HepG2 (cell line): ENCODE results near the gene TMEM107. TPM values are rescaled to one million over a fixed set of nuclear protein-coding genes. Genes with fewer than 3 reads are reported as not detected.

Source experiments
- ATAC-seq: fragments of 200-7000 bp; cut with Tn5 transposase; 3 replicates; pipeline ENCODE4 v1.9.1; 2020; ENCODE audit warnings: mild to moderate bottlenecking, moderate library complexity
- BruUV-seq: library from RNA; stranded (reverse); fragments of 400-500 nt; replicated peaks from 2 replicates; lab custom pipeline; 2021; lab: Mats Ljungman, UMichigan
- CTCF ChIA-PET: fragments of 300-600 bp; formaldehyde crosslinking; extraction: SDS; loops from one replicate; lab custom pipeline; 2021; ENCODE audit warnings: low total read pairs, inconsistent platforms, low intra/inter-chr PET ratio; lab: Yijun Ruan, JAX
- POLR2A ChIA-PET: fragments of 350-600 bp; sonication (Branson Sonifier 250); formaldehyde crosslinking; loops from one replicate; lab custom pipeline; 2020; ENCODE audit warnings: antibody characterized with exemption, inconsistent platforms; lab: Yijun Ruan, JAX
- DNase-seq: peaks from one replicate; pipeline ENCODE4 v3.0.0-alpha.2; 2015; ENCODE audit warnings: low spot score
- FAIRE-seq: peaks from 3 replicates; lab custom pipeline; 2011; peaks lifted over from hg19 to GRCh38; lab: Jason Lieb, UNC
- H2AFZ ChIP-seq: one replicate; pipeline ENCODE4 v1.6.1; 2011; ENCODE audit warnings: low read length, inconsistent platforms
- H3K27ac ChIP-seq: fragments of 300-600 bp; 3 replicates; pipeline ENCODE4 v1.8.0; 2011; ENCODE audit warnings: mixed run types, mild to moderate bottlenecking, mixed read lengths, low read length, inconsistent platforms; ENCODE audit not compliant: insufficient read depth; ENCODE audit errors: extremely low read length
- H3K27me3 ChIP-seq, 2 experiments: fragments of 200-600 bp in 1 of 2; 2 replicates in 1 of 2; 3 replicates in 1 of 2; pipeline versions ENCODE4 v1.6.0 to v1.8.0; 2011; ENCODE audit warnings: low read length in 2 of 2, mild to moderate bottlenecking in 2 of 2, moderate library complexity in 2 of 2, inconsistent platforms in 1 of 2; ENCODE audit not compliant: insufficient read depth in 2 of 2, control insufficient read depth in 1 of 2
- H3K36me3 ChIP-seq, 2 experiments: fragments of 200-600 bp in 1 of 2; replicated peaks in 1 of 2; 2 replicates in 1 of 2; 3 replicates in 1 of 2; pipeline versions ENCODE4 v1.5.1 to v1.8.0; 2011; ENCODE audit warnings: low read length in 2 of 2, inconsistent platforms in 1 of 2; ENCODE audit not compliant: insufficient read depth in 2 of 2, control insufficient read depth in 1 of 2
- H3K4me1 ChIP-seq: 2 replicates; pipeline ENCODE4 v1.5.1; 2012; ENCODE audit warnings: low read length, inconsistent platforms; ENCODE audit not compliant: insufficient read depth
- H3K4me2 ChIP-seq: 2 replicates; pipeline ENCODE4 v1.6.0; 2011; ENCODE audit warnings: low read depth, low read length, inconsistent platforms
- H3K4me3 ChIP-seq, 3 experiments: fragments of 200-600 bp in 1 of 3; sonication (generic), shearing (Covaris generic) in 1 of 3; replicated peaks in 1 of 3; 2 replicates each; pipeline ENCODE4 v1.5.1; 2011 to 2016; ENCODE audit warnings: low read length in 3 of 3, inconsistent platforms in 2 of 3, low read depth in 2 of 3, mild to moderate bottlenecking in 2 of 3, control low read depth in 1 of 3, mixed read lengths in 1 of 3; ENCODE audit not compliant: insufficient read depth in 1 of 3
- H3K79me2 ChIP-seq: one replicate; pipeline ENCODE4 v1.6.1; 2011; ENCODE audit warnings: low read length, inconsistent platforms; ENCODE audit not compliant: insufficient read depth
- H3K9ac ChIP-seq: 2 replicates; pipeline ENCODE4 v1.6.0; 2011; ENCODE audit warnings: mild to moderate bottlenecking, low read depth, low read length, inconsistent platforms; ENCODE audit not compliant: insufficient read depth
- H3K9me3 ChIP-seq: 2 replicates; pipeline ENCODE4 v1.5.1; 2012; ENCODE audit warnings: mild to moderate bottlenecking, low read length
- H4K20me1 ChIP-seq: 2 replicates; pipeline ENCODE4 v1.6.0; 2011; ENCODE audit warnings: inconsistent platforms, mild to moderate bottlenecking, low read length, moderate library complexity; ENCODE audit not compliant: insufficient read depth
- ESRRA ChIP-seq: sonication (generic); formaldehyde crosslinking; IDR thresholded peaks from 2 replicates; pipeline ENCODE4 v1.5.1; 2020; ENCODE audit warnings: mild to moderate bottlenecking, low read depth, missing genetic modification reagents
- KDM2A ChIP-seq: sonication (generic); formaldehyde crosslinking; IDR thresholded peaks from 2 replicates; pipeline ENCODE4 v1.4.0; 2020; ENCODE audit warnings: low read depth, missing genetic modification reagents, borderline replicate concordance
- MED1 ChIP-seq: sonication (generic); formaldehyde crosslinking; IDR thresholded peaks from 2 replicates; pipeline ENCODE4 v1.4.0; 2020; ENCODE audit warnings: missing genetic modification reagents
- MNT ChIP-seq: fragments of 450-650 bp; IDR thresholded peaks from 2 replicates; pipeline ENCODE4 v1.6.1; 2016
- NR2F6 ChIP-seq, 2 experiments: IDR thresholded peaks; 2 replicates each; pipeline ENCODE4 v1.6.1; 2016; ENCODE audit warnings: antibody characterized with exemption in 1 of 2, mild to moderate bottlenecking in 1 of 2
- RARA ChIP-seq: IDR thresholded peaks from 2 replicates; pipeline ENCODE4 v1.6.1; 2016; ENCODE audit warnings: missing genetic modification reagents, missing compliant biosample characterization
- SIN3A ChIP-seq: IDR thresholded peaks from 2 replicates; pipeline ENCODE4 v1.6.1; 2011; ENCODE audit warnings: low read depth, mild to moderate bottlenecking, control low read depth, low read length, borderline replicate concordance
- SMC3 ChIP-seq: IDR thresholded peaks from 2 replicates; pipeline ENCODE4 v1.6.1; 2011; ENCODE audit warnings: low read length, improper control_type of control experiment
- SOX13 ChIP-seq, 3 experiments: fragments of 450-650 bp in 1 of 3; sonication (generic) in 1 of 3; formaldehyde crosslinking in 1 of 3; IDR thresholded peaks in 2 of 3; conservative IDR thresholded peaks in 1 of 3; 2 replicates each; pipeline versions ENCODE4 v1.5.0 to v1.6.1; 2016 to 2020; ENCODE audit warnings: antibody characterized with exemption in 1 of 3, mild to moderate bottlenecking in 1 of 3, missing compliant biosample characterization in 1 of 3, missing genetic modification reagents in 1 of 3, moderate library complexity in 1 of 3
- SOX5 ChIP-seq: IDR thresholded peaks from 2 replicates; pipeline ENCODE4 v1.6.1; 2016; ENCODE audit warnings: borderline replicate concordance
- THRA ChIP-seq: sonication (generic); formaldehyde crosslinking; IDR thresholded peaks from 2 replicates; pipeline ENCODE4 v1.4.0; 2020; ENCODE audit warnings: missing genetic modification reagents, borderline replicate concordance
- ZBTB2 ChIP-seq: sonication (generic); formaldehyde crosslinking; IDR thresholded peaks from 2 replicates; pipeline ENCODE4 v1.8.0; 2022; ENCODE audit warnings: low read depth, missing genetic modification reagents
- ZNF468 ChIP-seq: sonication (generic); formaldehyde crosslinking; IDR thresholded peaks from 2 replicates; pipeline ENCODE4 v1.8.0; 2022; ENCODE audit warnings: mild to moderate bottlenecking, moderate library complexity, missing genetic modification reagents
- ZNF501 ChIP-seq: sonication (generic); formaldehyde crosslinking; IDR thresholded peaks from 2 replicates; pipeline ENCODE4 v1.5.1; 2020; ENCODE audit warnings: mild to moderate bottlenecking, moderate library complexity, missing genetic modification reagents
- ZNF605 ChIP-seq: sonication (generic); formaldehyde crosslinking; IDR thresholded peaks from 2 replicates; pipeline ENCODE4 v1.8.0; 2022; ENCODE audit warnings: mild to moderate bottlenecking, missing genetic modification reagents
- ZNF691 ChIP-seq: sonication (generic); formaldehyde crosslinking; IDR thresholded peaks from 2 replicates; pipeline ENCODE4 v1.4.0; 2020; ENCODE audit warnings: missing genetic modification reagents, low read depth, mild to moderate bottlenecking, borderline replicate concordance
- WGBS: methylation state at CpG from one replicate; pipeline ENCODE4 v1.1.6; 2017; ENCODE audit warnings: low lambda C conversion rate; 5-methylcytosine and 5-hydroxymethylcytosine counted together
- in situ Hi-C: cut with HindIII; loops from 2 replicates; pipeline ENCODE4 v1.10.0; 2017; ENCODE audit warnings: low pct_unique_long_range_greater_than_20kb; ENCODE audit not compliant: extremely low pct_ligation_motif_present
- intact Hi-C: fragments of 100-400 bp; cut with micrococcal nuclease; formaldehyde crosslinking; loops from one replicate; pipeline ENCODE4 v1.10.0; 2022; ENCODE audit not compliant: unreplicated experiment
- polyA plus RNA-seq, 8 experiments: library from polyadenylated mRNA; depleted of rRNA in 3 of 8; stranded (reverse) in 7 of 8; unstranded in 1 of 8; fragments of >200 nt; fragmentation: Illumina TruSeq in 4 of 8; extraction: Trizol in 4 of 8; gene quantifications; 2 replicates each; pipeline versions ENCODE4 v1.2.1 to v1.2.3, GENCODE V29; 2011 to 2016; ENCODE audit warnings: low read depth in 4 of 8, missing spikeins in 1 of 8, mixed read lengths in 1 of 8; ENCODE audit not compliant: insufficient read depth in 1 of 8
- total RNA-seq, 5 experiments: library from RNA; depleted of rRNA; stranded (reverse); fragments of >200 nt; fragmentation: Illumina TruSeq; extraction: Trizol; gene quantifications; 2 replicates each; pipeline ENCODE4 v1.2.3, GENCODE V29; 2016; ENCODE audit warnings: low read depth in 1 of 5

TMEM107 gene
- total and polyA plus RNA-seq, 2 of the 13 experiments (the other 11 are each of a cell fraction or from before 2014, with no cell fraction given): 7.2 to 15.3 TPM

GRCh38 chr17:8158267-8159031 lies 17.7 kb downstream of the TMEM107 start:
- in situ Hi-C loops: loop anchor here (5.0 kb wide), 1 partner anchor 36 kb away; the partner anchor contains the start of gene HES7
- Histone ChIP-seq H3K4me3 (no peak overlapping the region), H3K79me2 (peaks cover 18% of the 10 kb centered on the region), H3K36me3 (peaks cover 1 to 7% of the 10 kb centered on the region in 2 experiments; a peak in 3 of 5 replicates), H3K27me3 (no peaks in the 10 kb centered on the region; a peak in 1 of 5 replicates), H3K9ac (no peak overlapping the region; the same call in 1 of the 2 replicates), H3K27ac (peak overlapping the region; percentile 73), H2AFZ (no peak overlapping the region), H3K9me3 (no peaks in the 10 kb centered on the region), H4K20me1 (no peaks in the 10 kb centered on the region), H3K4me1 (peaks cover 59% of the 10 kb centered on the region), H3K4me2 (peak overlapping the region; percentile 64)
- peak; percentile 81 for DNase-seq
- POLR2A ChIA-PET: interaction anchor here (1.9 kb wide), 1 partner anchor 15 kb away, joined by 18 read pairs; no protein-coding TSS in a partner anchor
- CTCF ChIA-PET: interaction anchor here (1.8 to 2.3 kb wide), 2 partner anchors 20 to 37 kb away, joined by 4 to 28 read pairs; no protein-coding TSS in a partner anchor
- intact Hi-C loops: loop anchor here (1.0 kb wide), 1 partner anchor 38 kb away; no protein-coding TSS in a partner anchor
- BruUV-seq: no TSS peak
- peak; percentile 64 for FAIRE-seq
- peak; percentile 31 for ATAC-seq
- WGBS: 55% methylated on average over 11 of the region's 20 CpGs
- TF ChIP-seq SOX13 (IDR thresholded peaks at IDR 0.05) (no peak), SOX13 (CRISPR knock-in tag; conservative IDR thresholded peaks at IDR 0.05 in 1 of 2, IDR thresholded peaks at IDR 0.05 in 1 of 2) (0 out of 4 replicates have a peak, but pooled peaks of 1 of the 2 experiments have one; percentile 21), KDM2A (0 out of 2 replicates have a peak, but pooled peaks have one; percentile 44), SMC3 (peak; percentile 80), ZNF605 (CRISPR knock-in tag) (0 out of 2 replicates have a peak, but pooled peaks have one; percentile 59), SOX5 (CRISPR knock-in tag) (0 out of 2 replicates have a peak, but pooled peaks have one; percentile 28), ZNF468 (CRISPR knock-in tag) (0 out of 2 replicates have a peak, but pooled peaks have one; percentile 46), THRA (CRISPR knock-in tag) (peak; percentile 69; the same call in 1 of the 2 replicates), ZBTB2 (CRISPR knock-in tag) (no peak), ZNF691 (0 out of 2 replicates have a peak, but pooled peaks have one; percentile 13), ZNF501 (CRISPR knock-in tag) (peak; percentile 46; the same call in 1 of the 2 replicates), RARA (CRISPR knock-in tag) (peak; percentile 55; the same call in 1 of the 2 replicates), MNT (no peak), NR2F6 (IDR thresholded peaks at IDR 0.05) (peak; percentile 57; the same call in 1 of the 2 replicates), NR2F6 (CRISPR knock-in tag; IDR thresholded peaks at IDR 0.05) (peak; percentile 68), SIN3A (0 out of 2 replicates have a peak, but pooled peaks have one; percentile 52), MED1 (CRISPR knock-in tag) (0 out of 2 replicates have a peak, but pooled peaks have one; percentile 24), ESRRA (CRISPR knock-in tag) (peak; percentile 82; the same call in 1 of the 2 replicates)
